GM12864 (cell line): Measurements from ENCODE around the gene ZBTB16.

Experiments
- DNase-seq: peaks from one replicate; pipeline ENCODE4 v3.0.0-alpha.2; 2011; ENCODE audit warnings: low read depth
- H3K4me3 ChIP-seq: 2 replicates; pipeline ENCODE4 v1.5.1; 2011; ENCODE audit warnings: mild to moderate bottlenecking, low read depth, low read length, control low read depth
- TF ChIP-seq, protein P1 (sequence below): IDR thresholded peaks from 2 replicates; pipeline ENCODE4 v1.5.1; 2011; ENCODE audit warnings: low read depth, mild to moderate bottlenecking, moderate library complexity, low read length, control low read depth, inconsistent platforms; ENCODE audit errors: missing control alignments

ZBTB16 gene

DNA sequence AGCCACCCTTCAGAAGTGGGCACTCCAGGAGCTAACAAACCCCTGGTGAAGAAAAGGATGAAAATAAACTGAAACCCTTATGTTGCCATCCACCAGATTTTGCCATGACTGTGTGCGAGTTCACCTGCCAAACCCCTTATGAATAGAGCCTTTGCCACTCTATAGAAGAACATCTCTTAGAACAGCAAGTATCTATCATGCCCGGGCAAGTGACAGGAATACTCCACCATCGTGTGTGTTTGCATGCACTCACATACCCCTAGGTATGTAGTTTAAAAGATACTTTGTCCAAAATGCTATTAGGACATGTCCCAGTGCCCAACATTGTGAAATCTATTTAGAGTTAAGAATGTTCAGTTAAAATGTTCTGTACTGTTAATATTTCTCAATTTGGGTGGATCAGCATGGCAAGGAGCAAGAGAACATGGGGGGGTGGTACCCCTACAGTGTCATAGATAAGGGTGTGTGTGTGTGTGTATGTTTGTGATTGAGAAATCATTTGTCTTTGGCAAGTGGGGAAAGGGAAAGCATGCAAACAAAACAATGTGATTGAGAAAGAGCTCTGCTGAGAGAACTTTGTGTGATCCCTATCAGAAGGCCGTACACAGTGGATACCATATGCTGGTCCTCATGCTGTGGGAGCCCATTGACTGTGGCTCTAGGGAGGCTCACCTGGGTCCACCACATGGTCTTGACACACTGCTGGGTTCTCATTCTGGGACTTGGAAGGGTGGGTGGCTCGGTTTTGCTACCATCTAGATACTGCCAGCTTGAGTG is 94.9 kb downstream of the ZBTB16 start:
- DNase-seq: no peak
- H3K4me3 ChIP-seq: no peak overlapping the region
- TF ChIP-seq, protein P1, sequence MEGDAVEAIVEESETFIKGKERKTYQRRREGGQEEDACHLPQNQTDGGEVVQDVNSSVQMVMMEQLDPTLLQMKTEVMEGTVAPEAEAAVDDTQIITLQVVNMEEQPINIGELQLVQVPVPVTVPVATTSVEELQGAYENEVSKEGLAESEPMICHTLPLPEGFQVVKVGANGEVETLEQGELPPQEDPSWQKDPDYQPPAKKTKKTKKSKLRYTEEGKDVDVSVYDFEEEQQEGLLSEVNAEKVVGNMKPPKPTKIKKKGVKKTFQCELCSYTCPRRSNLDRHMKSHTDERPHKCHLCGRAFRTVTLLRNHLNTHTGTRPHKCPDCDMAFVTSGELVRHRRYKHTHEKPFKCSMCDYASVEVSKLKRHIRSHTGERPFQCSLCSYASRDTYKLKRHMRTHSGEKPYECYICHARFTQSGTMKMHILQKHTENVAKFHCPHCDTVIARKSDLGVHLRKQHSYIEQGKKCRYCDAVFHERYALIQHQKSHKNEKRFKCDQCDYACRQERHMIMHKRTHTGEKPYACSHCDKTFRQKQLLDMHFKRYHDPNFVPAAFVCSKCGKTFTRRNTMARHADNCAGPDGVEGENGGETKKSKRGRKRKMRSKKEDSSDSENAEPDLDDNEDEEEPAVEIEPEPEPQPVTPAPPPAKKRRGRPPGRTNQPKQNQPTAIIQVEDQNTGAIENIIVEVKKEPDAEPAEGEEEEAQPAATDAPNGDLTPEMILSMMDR: no peak

DNA sequence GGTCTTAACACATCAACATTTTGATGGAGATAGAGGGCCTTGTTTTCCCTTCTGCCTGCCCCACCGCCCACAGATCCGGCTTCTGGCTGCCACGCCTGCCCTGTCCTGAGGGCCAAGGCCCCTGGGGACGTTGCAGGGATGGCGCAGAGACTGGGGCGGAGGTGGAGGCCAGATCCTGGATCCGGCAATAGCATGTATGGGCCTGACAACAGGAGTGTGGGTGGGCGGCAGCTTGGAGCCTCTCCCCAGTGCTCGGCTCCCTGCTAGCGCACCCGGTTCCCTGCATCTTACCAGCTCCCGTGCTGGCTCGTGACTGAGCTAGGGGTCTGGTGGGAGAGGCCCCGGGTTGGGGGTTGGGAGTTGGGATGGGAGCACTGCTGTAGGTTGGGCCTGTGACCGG is 95.6 kb downstream of the ZBTB16 start:
- TF ChIP-seq, protein P1: no peak
- no peak overlapping the region for H3K4me3 ChIP-seq
- DNase-seq: no peak

GRCh38 chr11:114156131-114156581 is 96.6 kb downstream of the ZBTB16 start:
- no peak for DNase-seq
- H3K4me3 ChIP-seq: no peak overlapping the region
- TF ChIP-seq, protein P1: no peak

GRCh38 chr11:114156782-114157181 is 97.3 kb downstream of the ZBTB16 start:
- TF ChIP-seq, protein P1: no peak
- no peak overlapping the region for H3K4me3 ChIP-seq
- DNase-seq: no peak

GRCh38 chr11:114157476-114158050 is 98.1 kb downstream of the ZBTB16 start:
- TF ChIP-seq, protein P1: no peak
- no peak overlapping the region for H3K4me3 ChIP-seq
- no peak for DNase-seq

- DNase-seq: no peak
- TF ChIP-seq, protein P1: no peak
- H3K4me3 ChIP-seq: no peak overlapping the region
These were observed 98.9 kb downstream of the ZBTB16 start for GRCh38 chr11:114158421-114158820.
